HG03432 (cell line): ENCODE measurements around the gene PDE4D.

Experiments used
- ATAC-seq: cut with Tn5 transposase; IDR thresholded peaks from one replicate; pipeline ENCODE4 v1.9.1; 2021; ENCODE audit warnings: mild to moderate bottlenecking, moderate library complexity; ENCODE audit not compliant: unreplicated experiment

Gene PDE4D

GRCh38 chr5:59346982-59347381, 546.5 kb downstream of the PDE4D start:
- no peak for ATAC-seq

- no peak for ATAC-seq
These were observed 547.0 kb downstream of the PDE4D start for GRCh38 chr5:59346514-59346913.

GRCh38 chr5:59342181-59342580, 551.3 kb downstream of the PDE4D start:
- no peak for ATAC-seq

GRCh38 chr5:59341760-59342159, 551.8 kb downstream of the PDE4D start:
- no peak for ATAC-seq

GRCh38 chr5:59341155-59341554, 552.4 kb downstream of the PDE4D start:
- no peak for ATAC-seq

- no peak for ATAC-seq
These were observed 552.9 kb downstream of the PDE4D start for GRCh38 chr5:59340637-59341036.

GRCh38 chr5:59337240-59337639, 556.3 kb downstream of the PDE4D start:
- ATAC-seq: no peak

- ATAC-seq: no peak
These were observed 558.0 kb downstream of the PDE4D start for GRCh38 chr5:59335544-59335943.

- no peak for ATAC-seq
These were observed 560.1 kb downstream of the PDE4D start for GRCh38 chr5:59333416-59333815.

- ATAC-seq: no peak
These were observed 561.1 kb downstream of the PDE4D start for GRCh38 chr5:59332236-59332973.

- no peak for ATAC-seq
These were observed 562.8 kb downstream of the PDE4D start for GRCh38 chr5:59330680-59331079.

- ATAC-seq: no peak
These were observed 564.7 kb downstream of the PDE4D start for GRCh38 chr5:59328709-59329296.

GRCh38 chr5:59327191-59327980, 566.1 kb downstream of the PDE4D start:
- no peak for ATAC-seq

- ATAC-seq: no peak
These were observed 566.9 kb downstream of the PDE4D start for GRCh38 chr5:59326596-59326995.

- ATAC-seq: no peak
These were observed 568.5 kb downstream of the PDE4D start for GRCh38 chr5:59325070-59325469.

GRCh38 chr5:59322894-59323293, 570.6 kb downstream of the PDE4D start:
- no peak for ATAC-seq

GRCh38 chr5:59322058-59322457, 571.5 kb downstream of the PDE4D start:
- no peak for ATAC-seq

GRCh38 chr5:59321642-59322041, 571.9 kb downstream of the PDE4D start:
- no peak for ATAC-seq

- ATAC-seq: no peak
These were observed 573.1 kb downstream of the PDE4D start for GRCh38 chr5:59320420-59320819.

GRCh38 chr5:59319250-59319649, 574.3 kb downstream of the PDE4D start:
- ATAC-seq: no peak

- no peak for ATAC-seq
These were observed 575.7 kb downstream of the PDE4D start for GRCh38 chr5:59317774-59318205.
